SK-N-SH (cell line): Measurements from ENCODE around the gene RIOK3. TPM values are rescaled to one million over a fixed set of nuclear protein-coding genes. Genes with fewer than 3 reads are reported as not detected.

Experiments used
- CTCF ChIA-PET: fragments of 300-600, 350-600 bp; formaldehyde crosslinking; extraction: SDS; loops from one replicate; lab custom pipeline; 2021; lab: Yijun Ruan, JAX
- POLR2A ChIA-PET: fragments of 350-600 bp; sonication (Branson Sonifier 250); formaldehyde crosslinking; extraction: SDS; loops from one replicate; lab custom pipeline; 2020; ENCODE audit warnings: antibody characterized with exemption, inconsistent platforms; lab: Yijun Ruan, JAX
- DNase-seq: peaks from one replicate; pipeline ENCODE4 v3.0.0; 2012
- H2AFZ ChIP-seq: fragments of 200-600 bp; sonication (generic); 2 replicates; pipeline ENCODE4 v1.8.1; 2016; ENCODE audit warnings: antibody characterized with exemption, mild to moderate bottlenecking, low read depth
- H3F3A ChIP-seq: fragments of 200-600 bp; sonication (generic); replicated peaks from 2 replicates; pipeline ENCODE3; 2016; ENCODE audit warnings: antibody characterized with exemption, mild to moderate bottlenecking; ENCODE audit not compliant: insufficient read depth
- H3K27ac ChIP-seq, 2 experiments: fragments of 200-500 bp in 1 of 2; fragments of 200-600 bp in 1 of 2; sonication (Bioruptor generic) in 1 of 2; sonication (generic), shearing (Covaris generic) in 1 of 2; 2 replicates each; pipeline versions ENCODE4 v1.5.1 to v1.6.1; 2014 to 2016; ENCODE audit warnings: low read depth in 2 of 2, inconsistent platforms in 1 of 2, low read length in 1 of 2, mild to moderate bottlenecking in 1 of 2, mixed read lengths in 1 of 2
- H3K27me3 ChIP-seq: fragments of 200-600 bp; sonication (generic), shearing (Covaris generic); 2 replicates; pipeline ENCODE4 v1.6.1; 2016; ENCODE audit warnings: mixed run types; ENCODE audit not compliant: insufficient read depth
- H3K36me3 ChIP-seq, 2 experiments: fragments of 200-500 bp in 1 of 2; fragments of 200-600 bp in 1 of 2; sonication (Bioruptor generic) in 1 of 2; sonication (generic) in 1 of 2; replicated peaks in 1 of 2; 2 replicates each; pipeline versions ENCODE3 to v1.5.1; 2014 to 2016; ENCODE audit warnings: low read length in 1 of 2, mild to moderate bottlenecking in 1 of 2; ENCODE audit not compliant: insufficient read depth in 2 of 2, control insufficient read depth in 1 of 2
- H3K4me1 ChIP-seq, 2 experiments: fragments of 200-500 bp in 1 of 2; fragments of 200-600 bp in 1 of 2; sonication (Bioruptor generic) in 1 of 2; sonication (generic), shearing (Covaris generic) in 1 of 2; 2 replicates each; pipeline versions ENCODE4 v1.5.1 to v1.6.1; 2014 to 2016; ENCODE audit warnings: low read depth in 1 of 2, low read length in 1 of 2, mixed run types in 1 of 2; ENCODE audit not compliant: insufficient read depth in 2 of 2, control insufficient read depth in 1 of 2
- H3K4me2 ChIP-seq: fragments of 200-600 bp; sonication (generic), shearing (Covaris generic); 2 replicates; pipeline ENCODE4 v1.6.1; 2017; ENCODE audit warnings: mixed run types
- H3K4me3 ChIP-seq, 2 experiments: fragments of 200-500 bp in 1 of 2; fragments of 200-600 bp in 1 of 2; sonication (Bioruptor generic) in 1 of 2; sonication (generic), shearing (Covaris generic) in 1 of 2; 2 replicates each; pipeline versions ENCODE4 v1.5.1 to v1.8.1; 2014 to 2016; ENCODE audit warnings: low read depth in 2 of 2, inconsistent platforms in 1 of 2, low read length in 1 of 2, mild to moderate bottlenecking in 1 of 2, mixed read lengths in 1 of 2, moderate library complexity in 1 of 2
- H3K79me2 ChIP-seq: fragments of 200-600 bp; sonication (generic); 2 replicates; pipeline ENCODE4 v1.8.1; 2017; ENCODE audit warnings: mild to moderate bottlenecking; ENCODE audit not compliant: insufficient read depth
- H3K9ac ChIP-seq: fragments of 200-600 bp; sonication (generic); 2 replicates; pipeline ENCODE4 v1.6.1; 2017; ENCODE audit warnings: mixed run types
- H3K9me2 ChIP-seq: fragments of 200-600 bp; sonication (generic); 2 replicates; pipeline ENCODE4 v1.6.1; 2017; ENCODE audit warnings: mixed run types
- H3K9me3 ChIP-seq: fragments of 200-600 bp; sonication (generic); 2 replicates; pipeline ENCODE4 v1.6.1; 2017; ENCODE audit warnings: mixed run types, mild to moderate bottlenecking, moderate library complexity
- H4K20me1 ChIP-seq: fragments of 200-600 bp; sonication (generic); 2 replicates; pipeline ENCODE4 v1.6.1; 2017; ENCODE audit warnings: mild to moderate bottlenecking, mixed run types; ENCODE audit not compliant: insufficient read depth
- EP300 ChIP-seq, 2 experiments: IDR thresholded peaks; 2 replicates each; pipeline versions ENCODE4 v1.4.0 to v1.6.1; 2012; ENCODE audit warnings: borderline replicate concordance in 1 of 2, low read depth in 1 of 2, low read length in 1 of 2
- FOXJ3 ChIP-seq: sonication (generic); formaldehyde crosslinking; IDR thresholded peaks from 2 replicates; pipeline ENCODE4 v1.5.1; 2020; ENCODE audit warnings: mild to moderate bottlenecking, missing genetic modification reagents
- GABPA ChIP-seq: IDR thresholded peaks from 2 replicates; pipeline ENCODE4 v1.4.0; 2012; ENCODE audit warnings: low read depth, mild to moderate bottlenecking
- JUND ChIP-seq: IDR thresholded peaks from 2 replicates; pipeline ENCODE4 v1.4.0; 2012
- MAX ChIP-seq: IDR thresholded peaks from 2 replicates; pipeline ENCODE4 v1.4.0; 2012; ENCODE audit warnings: low read depth
- NFIC ChIP-seq: IDR thresholded peaks from 2 replicates; pipeline ENCODE4 v1.4.0; 2012; ENCODE audit warnings: borderline replicate concordance
- POLR2AphosphoS5 ChIP-seq: IDR thresholded peaks from 2 replicates; pipeline ENCODE4 v1.6.1; 2012; ENCODE audit warnings: low read depth, low read length
- RAD21 ChIP-seq: IDR thresholded peaks from 2 replicates; pipeline ENCODE4 v1.6.1; 2012; ENCODE audit warnings: mild to moderate bottlenecking, low read length
- SIN3A ChIP-seq: IDR thresholded peaks from 2 replicates; pipeline ENCODE4 v1.6.1; 2012; ENCODE audit warnings: low read depth, mild to moderate bottlenecking, low read length, moderate library complexity, borderline replicate concordance
- SMC3 ChIP-seq: IDR thresholded peaks from 2 replicates; pipeline ENCODE4 v1.6.1; 2012; ENCODE audit warnings: low read depth, low read length, improper control_type of control experiment
- TCF12 ChIP-seq: IDR thresholded peaks from 2 replicates; pipeline ENCODE4 v1.4.0; 2012
- TEAD4 ChIP-seq: IDR thresholded peaks from 2 replicates; pipeline ENCODE4 v1.4.0; 2012; ENCODE audit warnings: mild to moderate bottlenecking, borderline replicate concordance; ENCODE audit not compliant: insufficient read depth
- WGBS: methylation state at CpG from one replicate; pipeline ENCODE4 v1.1.6; 2017; ENCODE audit warnings: low lambda C conversion rate; 5-methylcytosine and 5-hydroxymethylcytosine counted together
- polyA plus RNA-seq, 3 experiments: library from polyadenylated mRNA; depleted of rRNA; stranded (reverse); fragments of >200 nt; gene quantifications; 2 replicates each; pipeline ENCODE4 v1.2.3, GENCODE V29; 2012
- TF ChIP-seq, protein P1 (sequence below): IDR thresholded peaks from 2 replicates; pipeline ENCODE4; 2012
- TF ChIP-seq, protein P2 (sequence below): IDR thresholded peaks from 2 replicates; pipeline ENCODE4 v1.6.1; 2012; ENCODE audit warnings: mild to moderate bottlenecking, low read depth, low read length, moderate library complexity

RIOK3 gene
- polyA plus RNA-seq, 1 of the 3 experiments (the other 2 are of a cell fraction), result 12.3 TPM

DNA sequence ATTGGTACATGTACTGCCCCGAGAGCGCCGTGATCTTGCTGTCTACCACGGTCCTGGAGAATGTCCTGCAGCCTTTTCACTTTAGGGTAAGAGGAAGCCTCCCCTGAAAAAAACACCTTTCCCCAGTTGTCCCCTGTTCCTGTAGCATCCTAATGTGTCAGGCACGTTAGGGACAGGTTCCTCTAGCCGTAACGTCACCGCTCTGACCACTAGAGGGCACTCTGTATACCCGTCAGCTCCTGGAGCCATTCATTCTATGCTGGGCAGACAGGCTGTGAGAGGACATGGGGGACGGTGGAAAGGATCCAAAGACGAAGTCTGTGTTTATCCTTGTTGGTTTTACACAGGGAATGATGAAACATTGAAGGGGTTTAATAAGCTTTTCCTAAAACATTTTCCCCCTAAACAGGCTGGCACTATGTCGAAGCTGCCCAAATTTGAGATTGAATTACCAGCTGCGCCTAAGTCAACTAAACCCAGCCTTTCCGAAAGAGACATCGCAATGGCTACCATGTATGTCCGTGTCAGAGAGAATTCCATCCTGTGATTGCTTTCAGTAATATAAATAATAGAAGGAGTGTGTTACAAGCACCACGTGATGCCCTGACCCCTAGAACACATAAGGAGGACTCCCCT lies 62.9 kb downstream of the RIOK3 start (continued):
- TF ChIP-seq, protein P1, sequence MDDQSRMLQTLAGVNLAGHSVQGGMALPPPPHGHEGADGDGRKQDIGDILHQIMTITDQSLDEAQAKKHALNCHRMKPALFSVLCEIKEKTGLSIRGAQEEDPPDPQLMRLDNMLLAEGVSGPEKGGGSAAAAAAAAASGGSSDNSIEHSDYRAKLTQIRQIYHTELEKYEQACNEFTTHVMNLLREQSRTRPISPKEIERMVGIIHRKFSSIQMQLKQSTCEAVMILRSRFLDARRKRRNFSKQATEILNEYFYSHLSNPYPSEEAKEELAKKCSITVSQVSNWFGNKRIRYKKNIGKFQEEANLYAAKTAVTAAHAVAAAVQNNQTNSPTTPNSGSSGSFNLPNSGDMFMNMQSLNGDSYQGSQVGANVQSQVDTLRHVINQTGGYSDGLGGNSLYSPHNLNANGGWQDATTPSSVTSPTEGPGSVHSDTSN, result no peak
- TF ChIP-seq SIN3A (no peak), JUND (no peak), RAD21 (peak; percentile 79), MAX (no peak), TEAD4 (no peak), SMC3 (peak; percentile 90), TCF12 (no peak), EP300 (IDR thresholded peaks at IDR 0.05; ENCODE audit: borderline replicate concordance in 1 of 2, low read depth in 1 of 2, low read length in 1 of 2) (no peak), POLR2AphosphoS5 (no peak)
- TF ChIP-seq, protein P2, sequence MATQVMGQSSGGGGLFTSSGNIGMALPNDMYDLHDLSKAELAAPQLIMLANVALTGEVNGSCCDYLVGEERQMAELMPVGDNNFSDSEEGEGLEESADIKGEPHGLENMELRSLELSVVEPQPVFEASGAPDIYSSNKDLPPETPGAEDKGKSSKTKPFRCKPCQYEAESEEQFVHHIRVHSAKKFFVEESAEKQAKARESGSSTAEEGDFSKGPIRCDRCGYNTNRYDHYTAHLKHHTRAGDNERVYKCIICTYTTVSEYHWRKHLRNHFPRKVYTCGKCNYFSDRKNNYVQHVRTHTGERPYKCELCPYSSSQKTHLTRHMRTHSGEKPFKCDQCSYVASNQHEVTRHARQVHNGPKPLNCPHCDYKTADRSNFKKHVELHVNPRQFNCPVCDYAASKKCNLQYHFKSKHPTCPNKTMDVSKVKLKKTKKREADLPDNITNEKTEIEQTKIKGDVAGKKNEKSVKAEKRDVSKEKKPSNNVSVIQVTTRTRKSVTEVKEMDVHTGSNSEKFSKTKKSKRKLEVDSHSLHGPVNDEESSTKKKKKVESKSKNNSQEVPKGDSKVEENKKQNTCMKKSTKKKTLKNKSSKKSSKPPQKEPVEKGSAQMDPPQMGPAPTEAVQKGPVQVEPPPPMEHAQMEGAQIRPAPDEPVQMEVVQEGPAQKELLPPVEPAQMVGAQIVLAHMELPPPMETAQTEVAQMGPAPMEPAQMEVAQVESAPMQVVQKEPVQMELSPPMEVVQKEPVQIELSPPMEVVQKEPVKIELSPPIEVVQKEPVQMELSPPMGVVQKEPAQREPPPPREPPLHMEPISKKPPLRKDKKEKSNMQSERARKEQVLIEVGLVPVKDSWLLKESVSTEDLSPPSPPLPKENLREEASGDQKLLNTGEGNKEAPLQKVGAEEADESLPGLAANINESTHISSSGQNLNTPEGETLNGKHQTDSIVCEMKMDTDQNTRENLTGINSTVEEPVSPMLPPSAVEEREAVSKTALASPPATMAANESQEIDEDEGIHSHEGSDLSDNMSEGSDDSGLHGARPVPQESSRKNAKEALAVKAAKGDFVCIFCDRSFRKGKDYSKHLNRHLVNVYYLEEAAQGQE, result no peak

GRCh38 chr18:23519734-23520133 lies 66.6 kb downstream of the RIOK3 start:
- no peak for DNase-seq
- WGBS, result 89% methylated on average over 4 of the region's 4 CpGs
- POLR2A ChIA-PET, result no interaction called here

More at GRCh38 chr18:23519734-23520133, 66.6 kb downstream of the RIOK3 start:
- H3K9me2 ChIP-seq, result no peaks in the 10 kb centered on the region
- H4K20me1 ChIP-seq, result no peaks in the 10 kb centered on the region
- H3K79me2 ChIP-seq, result no peaks in the 10 kb centered on the region; the same call in 1 of the 2 replicates
- H3F3A ChIP-seq, result peaks cover 4% of the 10 kb centered on the region
- H2AFZ ChIP-seq, result no peak overlapping the region
- H3K9ac ChIP-seq, result no peak overlapping the region
- H3K27ac ChIP-seq, result no peak overlapping the region; a peak in 1 of 4 replicates
- no peak overlapping the region for H3K4me3 ChIP-seq
- H3K27me3 ChIP-seq, result no peaks in the 10 kb centered on the region
- H3K4me2 ChIP-seq, result no peak overlapping the region
- TF ChIP-seq GABPA (no peak), JUND (no peak), NFIC (no peak), POLR2AphosphoS5 (no peak), FOXJ3 (CRISPR knock-in tag) (no peak), SMC3 (no peak)
- H3K36me3 ChIP-seq, result peaks cover 64 to 68% of the 10 kb centered on the region in 2 experiments
- H3K4me1 ChIP-seq, result no peaks in the 10 kb centered on the region
- H3K9me3 ChIP-seq, result no peaks in the 10 kb centered on the region
- CTCF ChIA-PET, result interaction anchor here (1.4 to 4.0 kb wide), 3 partner anchors 14 to 292 kb away, joined by 3 to 22 read pairs (median 3); no protein-coding TSS in a partner anchor
